Activated CD4-positive, alpha-beta T cell treated with anti-CD3 and anti-CD28 coated beads, Interleukin-2, Interleukin-6, amounts not matched to agents 100 ng/mL and 50 ng/mL, durations not matched to agents 16 hours and 8 hours (primary cell): ENCODE results near the gene IL1RAP.
"Not testable (repeated sequence)": the region's sequence is repeated elsewhere in the genome, so short reads cannot be mapped to it uniquely, and the experiment has no call there.

Experiments
- DNase-seq: peaks from one replicate; pipeline ENCODE4 v3.0.0-alpha.2; 2020

The IL1RAP gene

DNA sequence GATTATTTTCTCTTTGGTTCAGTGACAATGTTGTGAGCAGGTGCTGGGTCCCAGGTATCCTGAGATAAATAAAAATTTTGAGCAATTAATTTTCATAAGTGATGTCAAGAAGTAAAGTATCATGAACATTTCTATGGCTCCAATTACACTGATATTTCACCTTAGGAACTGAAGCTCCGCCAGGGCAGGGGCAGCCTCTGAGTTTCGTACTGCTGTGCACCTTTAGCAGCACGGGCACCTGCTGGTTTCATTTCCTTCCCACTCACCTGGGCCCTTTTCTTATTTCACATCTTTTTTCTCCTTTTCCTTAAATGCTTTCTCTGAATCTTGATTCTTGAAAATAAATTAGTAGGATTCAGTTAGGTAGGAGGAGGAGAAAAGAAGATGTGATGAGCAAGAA, 1.2 kb upstream of the IL1RAP start:
- DNase-seq: no peak

DNA sequence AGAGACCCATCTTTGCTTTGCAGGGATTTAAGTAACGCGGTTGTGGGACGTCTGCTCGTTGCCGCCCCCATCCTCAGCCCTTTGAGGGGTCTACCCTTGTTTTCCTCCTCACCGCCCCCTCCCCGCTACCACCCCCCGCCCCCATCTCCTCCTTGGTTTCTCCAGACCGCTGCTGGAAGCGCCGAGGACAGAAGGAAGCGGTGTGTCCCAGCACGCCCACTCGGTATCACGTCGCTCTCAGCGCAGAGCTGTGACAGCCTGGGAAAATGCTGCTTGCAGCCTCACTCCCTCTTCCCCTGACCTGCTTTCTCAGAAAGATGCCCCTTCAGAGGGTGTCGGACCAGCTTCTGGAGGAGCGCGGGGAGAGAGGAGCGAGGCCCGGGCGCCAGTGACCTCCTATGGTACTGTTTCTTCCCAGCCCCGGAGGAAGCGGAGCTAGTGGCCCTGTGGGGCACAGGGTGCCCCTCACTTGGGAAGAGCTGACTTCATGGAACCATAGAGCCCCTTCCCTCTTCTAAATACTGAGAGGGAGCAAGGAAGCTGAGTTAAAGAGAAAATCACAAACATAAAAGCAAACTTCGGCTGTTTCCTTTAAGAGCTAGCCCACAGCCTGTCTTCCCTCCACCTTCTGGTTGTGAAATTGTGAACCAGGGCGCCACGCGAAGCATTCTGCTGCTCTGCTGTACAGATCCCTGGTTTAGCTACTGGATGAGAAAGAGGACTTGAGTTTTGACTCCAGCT, 698 bp downstream of the IL1RAP start:
- DNase-seq: peak; percentile 53

DNA sequence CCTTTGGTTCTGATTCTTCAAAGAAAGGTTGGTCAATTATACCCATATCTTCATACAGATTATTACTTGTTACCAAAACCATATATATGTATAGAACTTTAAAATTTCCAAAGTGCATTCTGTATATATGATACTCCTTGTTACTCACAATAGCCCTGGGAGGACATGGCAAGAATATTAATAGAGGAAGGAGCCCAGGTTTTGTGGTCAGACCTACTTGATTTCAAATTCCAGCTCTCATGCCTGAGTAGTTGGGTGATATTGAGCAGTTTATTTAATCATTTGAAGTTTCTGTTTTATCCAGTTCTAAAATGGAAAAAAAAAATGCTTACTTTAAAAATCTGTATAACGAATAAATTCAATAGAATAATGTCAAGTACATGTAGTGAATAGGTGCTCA, 2.5 kb downstream of the IL1RAP start:
- DNase-seq: no peak

DNA sequence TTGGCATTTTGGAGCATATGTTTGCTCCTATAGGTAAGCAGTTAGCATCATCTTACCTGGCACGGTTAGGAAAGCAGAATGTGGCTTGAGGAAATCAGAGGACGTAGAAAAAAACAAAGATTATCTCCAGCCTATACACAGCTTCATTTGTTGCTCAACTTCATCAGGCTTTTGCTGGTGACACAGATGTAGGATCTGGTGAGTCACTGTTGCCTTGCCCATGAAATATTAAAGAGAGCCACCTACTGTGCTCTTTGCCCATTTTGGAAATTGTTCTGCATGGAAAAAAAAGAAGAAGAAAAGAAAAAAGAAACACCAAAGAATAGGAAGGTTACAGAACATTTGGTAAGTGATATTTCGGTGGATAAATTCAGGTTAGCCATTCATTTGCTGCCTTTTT, 3.8 kb downstream of the IL1RAP start:
- no peak for DNase-seq

DNA sequence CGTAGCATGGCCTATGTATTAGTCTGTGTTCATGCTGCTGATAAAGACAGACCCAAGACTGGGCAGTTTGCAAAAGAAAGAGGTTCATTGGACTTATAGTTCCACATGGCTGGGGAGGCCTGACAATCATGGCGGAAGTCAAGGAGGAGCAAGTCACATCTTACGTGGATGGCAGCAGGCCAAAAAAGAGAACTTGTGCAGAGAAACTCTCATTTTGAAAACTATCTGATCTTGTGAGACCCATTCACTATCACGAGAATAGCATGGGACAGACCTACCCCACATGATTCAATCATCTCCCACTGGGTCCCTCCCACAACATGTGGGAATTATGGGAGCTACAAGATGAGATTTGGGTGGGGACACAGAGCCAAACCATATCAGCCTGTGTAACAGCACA, 4.6 kb downstream of the IL1RAP start:
- not testable (repeated sequence) for DNase-seq

DNA sequence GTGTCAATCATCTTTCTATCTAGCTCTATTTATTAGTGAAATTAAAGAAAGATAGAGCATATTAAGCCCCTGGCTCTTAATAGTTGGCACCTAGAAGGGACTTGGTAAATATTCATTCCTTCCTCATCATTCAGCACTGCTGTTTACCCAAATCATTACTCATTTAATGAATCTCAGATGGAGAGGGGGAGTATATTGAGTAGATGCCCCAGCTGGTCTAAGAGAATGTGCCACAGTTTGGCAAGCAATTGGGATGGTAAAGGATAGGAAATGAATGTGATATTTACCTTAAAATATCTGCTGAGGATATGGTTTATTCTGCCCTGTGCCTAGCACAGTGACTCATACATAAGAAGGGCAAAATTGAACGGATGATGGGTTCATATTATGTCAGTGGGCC, 6.0 kb downstream of the IL1RAP start:
- no peak for DNase-seq

DNA sequence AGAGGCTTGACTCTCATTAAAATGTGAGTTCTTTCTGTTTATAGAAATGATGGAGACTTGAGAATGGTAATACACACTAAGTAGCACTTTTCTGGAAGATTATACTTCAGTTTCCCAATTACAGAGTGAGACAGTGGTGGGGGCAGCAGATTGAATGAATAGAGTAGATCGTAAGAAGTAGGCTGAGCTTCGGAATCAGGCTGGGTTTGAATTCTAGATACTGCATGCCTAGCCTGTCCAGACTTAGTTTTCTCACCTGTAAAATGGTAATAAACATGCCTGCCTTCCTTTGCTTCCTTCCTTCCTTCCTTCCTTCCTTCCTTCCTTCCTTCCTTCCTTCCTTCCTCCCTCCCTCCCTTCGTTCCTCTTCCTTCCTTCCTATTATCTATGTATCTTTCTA, 8.1 kb downstream of the IL1RAP start:
- DNase-seq: no peak

DNA sequence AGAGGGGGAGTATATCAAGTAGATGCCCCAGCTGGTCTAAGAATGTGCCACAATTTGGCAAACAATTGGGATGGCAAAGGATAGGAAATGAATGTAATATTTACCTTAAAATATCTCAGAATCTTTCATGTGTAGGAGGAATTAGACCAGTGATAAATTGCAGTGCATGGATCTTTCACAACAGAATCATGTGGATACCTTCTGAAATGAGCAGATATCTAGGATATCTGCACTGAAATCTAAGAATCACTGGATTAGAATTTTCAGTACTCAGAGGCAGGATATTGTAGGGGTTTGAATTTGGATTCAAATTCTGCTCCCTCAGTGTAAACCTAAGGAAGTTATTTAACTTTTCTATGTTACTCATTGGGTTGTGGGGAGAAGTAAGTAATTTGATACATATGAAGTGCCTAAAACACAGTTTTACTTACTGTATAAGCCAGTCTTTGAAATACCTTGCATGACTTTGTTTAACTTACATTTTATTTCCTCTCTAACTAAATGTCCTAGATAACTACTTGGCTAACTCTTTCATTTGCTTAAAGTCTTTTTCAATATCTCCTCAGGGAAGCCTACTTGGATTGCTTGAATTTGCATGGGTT, 8.8 kb downstream of the IL1RAP start:
- no peak for DNase-seq

DNA sequence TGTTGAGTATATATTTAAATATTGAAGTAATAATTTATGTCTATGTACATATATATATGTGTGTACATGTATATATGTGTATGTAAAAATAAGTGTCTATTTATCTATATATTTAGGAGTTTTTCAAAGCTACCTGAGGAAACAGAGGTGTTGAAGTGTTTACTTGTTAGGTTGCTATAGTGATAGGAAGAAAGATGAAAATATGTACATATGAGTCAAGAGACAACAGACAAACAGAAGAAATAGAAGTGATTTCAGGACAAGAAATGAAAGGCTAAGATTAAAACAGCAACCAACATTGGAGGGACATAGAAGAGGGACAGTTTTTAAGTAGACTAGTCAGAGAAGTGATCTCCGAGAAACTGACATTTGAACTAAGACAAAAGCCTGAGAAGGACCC, 11.1 kb downstream of the IL1RAP start:
- no peak for DNase-seq

DNA sequence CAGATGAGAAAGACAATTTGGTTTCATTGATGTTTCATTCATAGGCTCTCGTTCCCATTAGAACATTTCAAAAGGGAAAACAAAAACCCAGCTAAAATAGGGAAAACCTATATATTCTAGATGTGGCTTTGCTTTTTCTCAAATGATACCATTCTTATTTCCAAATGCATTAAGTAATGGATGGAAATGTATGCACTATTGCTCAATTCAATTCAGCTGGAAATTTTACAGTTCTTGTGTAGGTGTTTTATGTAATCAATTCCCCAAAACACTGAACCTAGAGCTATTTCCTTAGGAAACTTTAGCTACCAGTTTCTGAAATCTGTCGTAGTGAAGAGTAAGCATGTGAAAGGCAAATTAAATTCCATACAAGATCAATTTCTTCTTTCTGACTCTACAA, 11.7 kb downstream of the IL1RAP start:
- DNase-seq: no peak

DNA sequence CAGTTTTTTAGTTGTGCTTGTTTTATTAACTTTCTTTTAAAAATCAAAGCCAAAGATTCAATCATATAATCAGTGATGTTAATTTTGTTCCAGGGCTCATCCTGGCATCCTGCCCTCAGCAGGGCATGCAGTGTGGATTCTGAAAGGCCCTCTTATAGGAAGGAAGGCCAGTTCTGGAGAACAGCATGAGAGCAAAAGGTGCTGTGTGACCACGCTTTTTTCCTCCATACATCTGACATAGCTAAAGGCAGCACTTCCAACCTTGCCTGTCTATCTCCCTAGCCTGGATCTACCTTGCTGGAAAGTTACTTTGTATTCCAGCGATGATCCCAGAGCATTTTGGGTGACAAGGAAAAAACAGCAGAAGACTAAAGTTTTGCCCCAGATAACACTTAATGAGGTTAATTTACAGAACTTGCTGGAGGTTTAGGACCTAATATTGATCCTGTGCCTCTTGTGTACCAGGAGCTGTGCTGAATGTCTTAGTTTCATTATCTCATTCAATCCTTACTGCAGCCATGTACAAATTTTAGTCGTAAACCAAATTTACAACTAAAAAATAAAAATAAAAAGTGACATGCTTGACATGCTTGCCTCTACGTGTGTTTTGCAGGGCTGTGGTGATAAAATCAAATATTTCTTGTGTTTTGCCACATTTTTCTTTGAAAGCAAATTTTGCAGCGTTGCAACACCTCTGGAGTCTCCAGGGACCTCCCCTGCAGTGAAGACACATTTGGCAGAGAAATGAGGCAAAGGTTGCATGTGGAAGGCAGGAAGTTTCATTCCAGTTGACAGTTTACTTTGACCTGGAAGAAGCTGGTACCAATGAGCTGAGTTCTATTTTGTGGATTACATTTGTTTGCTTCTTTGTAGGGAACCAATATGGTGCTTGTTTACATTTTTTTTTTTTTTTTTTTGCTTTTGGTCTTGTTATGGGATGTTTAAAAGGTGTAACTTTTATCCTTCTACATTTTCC, 13.2 kb downstream of the IL1RAP start:
- no peak for DNase-seq

DNA sequence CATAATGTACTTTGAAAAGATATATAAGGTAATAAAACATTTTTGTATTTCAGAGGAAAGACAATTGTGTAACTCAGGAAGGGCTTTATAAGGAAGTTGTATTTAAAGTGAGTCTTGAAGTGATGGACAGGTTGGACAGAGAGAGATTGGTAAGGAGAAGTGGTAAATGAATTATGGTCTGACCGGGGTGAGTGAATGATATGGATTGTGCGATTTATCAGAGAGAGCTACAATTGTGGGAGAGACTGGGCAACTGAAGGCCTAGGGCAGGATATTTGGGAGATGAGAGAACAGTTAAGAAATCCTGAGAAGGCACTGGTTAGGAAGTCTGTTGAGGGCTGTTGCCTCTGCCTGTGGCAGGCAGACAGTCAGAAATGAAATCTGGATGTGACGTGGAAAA, 14.8 kb downstream of the IL1RAP start:
- no peak for DNase-seq

DNA sequence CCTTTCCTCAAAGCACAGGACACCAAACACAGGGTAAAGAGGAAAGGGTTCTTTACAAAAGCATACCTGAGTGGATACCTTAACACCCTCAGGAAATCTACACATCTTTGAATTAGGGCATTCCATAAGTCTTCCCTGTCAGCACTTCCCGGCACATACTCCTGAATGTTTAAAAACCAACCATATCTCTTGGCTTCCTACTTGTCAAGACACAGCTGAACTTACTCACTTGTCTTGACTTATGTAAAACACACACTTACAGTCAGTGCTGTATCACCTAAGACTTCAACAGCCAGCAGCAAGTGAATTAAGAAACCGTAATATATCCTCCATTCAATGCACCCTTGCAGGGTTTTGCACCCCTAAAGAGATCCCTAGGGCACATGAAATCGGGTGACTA, 17.5 kb downstream of the IL1RAP start:
- DNase-seq: no peak

DNA sequence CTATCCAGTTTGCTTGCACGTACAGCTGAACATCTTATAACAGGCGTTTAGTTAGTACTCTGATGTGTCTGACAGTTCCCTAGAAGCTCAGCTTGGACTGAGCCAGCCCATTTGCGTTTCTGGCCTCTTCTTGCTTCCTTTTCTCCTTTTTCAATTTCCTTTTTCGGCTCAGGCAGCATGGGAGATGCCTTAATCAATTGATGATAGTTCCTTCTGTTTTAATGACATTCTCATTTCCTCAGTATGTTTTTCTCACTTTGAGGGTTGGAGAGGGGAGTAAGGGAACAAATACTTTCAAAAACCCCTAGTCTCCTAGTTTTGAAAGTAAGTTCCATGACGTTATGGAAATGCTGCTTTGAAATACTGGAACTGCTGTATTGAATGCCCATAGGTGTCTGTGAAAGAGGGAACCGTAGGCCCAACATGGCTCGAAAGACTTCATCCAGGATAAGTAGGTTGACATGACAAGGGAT, 18.9 kb downstream of the IL1RAP start:
- no peak for DNase-seq

DNA sequence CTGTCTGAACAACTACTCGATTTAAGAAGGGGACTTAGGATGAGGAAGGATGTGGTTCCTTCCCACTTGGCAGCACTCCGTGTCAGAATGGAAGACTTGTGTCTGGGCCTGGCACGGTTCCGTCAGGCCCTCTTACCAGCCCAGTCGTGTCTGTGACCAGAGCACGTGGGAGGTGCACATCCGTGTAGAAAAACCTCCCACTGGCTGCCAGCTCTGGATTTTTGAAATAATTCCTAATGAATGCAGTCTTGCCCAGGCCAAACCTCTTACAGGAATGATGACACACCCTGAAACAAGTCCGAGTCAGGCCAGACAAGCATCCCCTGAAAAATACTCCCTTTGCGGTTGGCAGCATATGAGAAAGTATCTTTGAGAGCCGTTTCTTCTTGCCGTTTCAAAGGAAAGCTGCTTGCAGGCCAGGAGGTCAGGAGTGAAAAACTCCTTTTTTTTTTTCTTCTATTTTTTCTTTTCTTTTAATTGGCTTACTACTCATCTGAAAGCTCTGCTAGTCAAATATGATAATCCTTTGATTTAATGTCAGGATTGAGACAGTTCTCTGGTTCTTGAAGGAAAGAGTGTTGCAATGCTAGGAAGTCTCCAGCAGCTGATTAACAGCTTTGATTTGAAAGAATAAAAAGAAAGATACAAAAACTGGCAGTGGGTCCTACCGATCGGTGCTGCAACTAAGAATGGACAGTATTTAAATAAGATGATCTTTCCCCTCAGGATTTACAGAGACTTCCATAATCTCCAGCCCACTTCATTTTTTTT, 19.8 kb downstream of the IL1RAP start:
- DNase-seq: no peak

DNA sequence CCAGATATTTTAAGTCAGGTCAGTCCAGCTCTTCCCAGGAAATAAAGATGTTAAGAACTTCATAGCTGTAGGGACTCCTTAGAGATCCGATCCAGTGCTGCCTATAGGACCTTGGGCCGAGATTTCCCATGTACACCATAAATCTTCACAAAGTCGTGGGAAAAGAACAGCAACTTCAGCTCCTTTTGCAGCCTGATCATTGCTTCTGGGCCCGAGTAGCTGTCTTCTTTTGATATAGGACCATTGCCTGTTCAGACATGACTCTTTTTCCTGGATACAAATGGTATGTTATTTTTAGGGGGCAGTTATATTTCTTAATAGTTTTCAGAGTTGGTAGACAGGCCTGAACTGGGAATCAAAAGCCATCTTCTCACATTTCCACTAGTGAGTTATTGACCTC, 20.5 kb downstream of the IL1RAP start:
- no peak for DNase-seq

DNA sequence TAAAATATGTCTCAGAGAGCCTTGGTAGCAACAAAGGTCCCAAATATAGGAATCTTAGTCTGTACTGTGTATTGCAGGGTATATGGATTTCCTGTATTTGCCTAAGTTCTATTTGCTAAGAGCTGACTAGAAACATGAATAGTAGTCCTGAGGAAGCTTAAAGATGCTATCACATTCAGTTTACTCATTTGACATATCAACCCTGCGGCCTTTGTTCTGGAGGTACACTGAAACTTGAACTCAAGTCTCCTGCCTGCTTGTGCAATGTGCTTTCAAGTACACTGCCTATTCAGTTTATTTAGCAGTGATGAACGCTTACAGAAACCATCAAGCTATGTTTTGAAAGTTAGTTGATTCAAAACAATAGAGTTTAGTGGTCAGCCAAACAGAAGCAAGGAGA, 21.1 kb downstream of the IL1RAP start:
- DNase-seq: peak; percentile 76

DNA sequence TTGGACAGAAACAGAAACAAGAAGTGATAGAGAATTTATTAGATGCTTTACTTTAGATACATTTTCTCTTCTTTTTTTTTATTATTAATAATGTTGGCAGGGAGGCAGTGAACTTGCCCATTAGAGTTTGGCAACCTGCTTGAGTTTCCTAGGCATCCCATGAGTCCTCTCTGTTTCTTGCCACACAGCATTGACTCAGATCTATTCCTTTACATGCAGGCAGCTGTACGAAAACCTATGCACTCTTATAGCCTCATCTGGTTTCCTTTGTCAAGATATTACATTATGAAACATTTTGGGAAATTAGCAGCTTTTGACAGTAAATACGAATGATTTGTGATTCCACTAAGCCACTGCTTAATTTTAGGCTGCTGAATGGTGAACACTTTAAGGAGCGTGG, 23.3 kb downstream of the IL1RAP start:
- no peak for DNase-seq

DNA sequence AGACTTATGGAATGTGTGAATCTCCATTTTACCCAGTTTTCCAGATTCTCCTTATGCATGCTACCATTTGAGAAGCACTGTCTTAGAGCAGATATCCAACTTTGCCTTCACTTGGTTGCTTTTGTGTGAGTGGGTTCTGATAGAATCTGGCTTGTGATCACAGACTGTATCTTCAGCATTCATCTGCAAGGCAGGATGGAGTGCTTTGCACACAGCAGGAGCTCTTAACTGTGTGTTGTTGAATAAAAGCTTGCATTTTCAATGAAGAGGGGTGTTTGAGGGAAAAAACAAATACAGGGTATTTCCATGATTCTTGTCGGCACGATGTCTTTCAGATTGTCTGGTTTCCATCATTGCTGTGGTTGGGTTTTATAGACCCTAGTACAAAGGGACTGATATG, 24.4 kb downstream of the IL1RAP start:
- DNase-seq: no peak

DNA sequence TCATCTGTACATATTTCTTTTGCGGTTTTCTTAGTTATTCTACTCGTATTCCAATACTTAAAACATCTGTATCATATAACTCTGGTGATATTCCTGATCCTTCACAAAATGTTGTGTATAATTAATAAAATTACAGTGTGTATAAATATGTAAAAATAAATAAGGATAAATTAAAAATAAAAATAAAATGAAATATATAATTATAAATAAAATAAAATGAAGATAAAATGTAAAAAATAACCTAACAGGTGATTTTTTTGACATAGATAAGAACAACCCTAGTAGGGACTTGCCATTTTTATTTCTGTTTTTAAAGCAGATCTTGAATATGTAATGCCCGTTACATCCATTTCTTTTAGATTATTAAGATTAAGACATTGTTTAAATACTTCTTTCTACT, 25.6 kb downstream of the IL1RAP start:
- DNase-seq: no peak

DNA sequence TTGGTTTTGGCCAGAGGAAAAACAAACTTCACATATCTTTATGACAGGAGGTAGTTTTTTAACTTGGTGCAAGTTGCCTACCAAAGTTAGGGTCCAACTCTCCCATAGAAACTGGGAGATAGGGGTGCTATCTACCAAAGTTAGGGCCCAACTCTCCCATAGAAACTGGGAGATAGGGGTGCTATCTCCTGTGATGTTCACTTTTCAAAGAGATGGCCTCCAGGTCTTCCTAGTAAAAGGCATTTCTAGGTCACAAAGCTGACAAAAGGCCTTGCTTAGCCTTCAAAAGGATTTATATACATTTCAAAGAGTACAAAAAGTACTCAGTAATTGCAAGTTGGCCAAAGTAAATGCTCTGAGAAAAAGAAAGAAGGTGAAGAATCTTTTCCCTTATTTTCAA, 27.1 kb downstream of the IL1RAP start:
- DNase-seq: no peak

DNA sequence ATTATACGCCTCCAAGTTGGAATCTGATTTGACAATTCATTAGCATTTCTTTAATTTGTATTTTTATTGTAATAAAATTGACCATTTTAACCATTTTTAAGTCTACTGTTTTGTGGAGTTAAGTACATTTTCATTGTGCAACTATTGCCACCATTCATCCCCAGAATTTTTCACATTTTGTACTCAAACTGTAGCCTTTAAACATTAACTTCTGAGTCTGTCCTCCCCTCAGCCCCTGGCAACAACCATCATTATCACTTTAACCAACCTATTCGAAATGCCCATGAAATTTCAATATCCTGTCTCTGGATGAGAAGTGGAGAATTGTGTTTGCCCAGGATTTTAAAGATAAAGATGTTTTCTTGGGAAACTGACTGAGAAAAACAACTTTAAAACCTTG, 27.7 kb downstream of the IL1RAP start:
- DNase-seq: no peak

DNA sequence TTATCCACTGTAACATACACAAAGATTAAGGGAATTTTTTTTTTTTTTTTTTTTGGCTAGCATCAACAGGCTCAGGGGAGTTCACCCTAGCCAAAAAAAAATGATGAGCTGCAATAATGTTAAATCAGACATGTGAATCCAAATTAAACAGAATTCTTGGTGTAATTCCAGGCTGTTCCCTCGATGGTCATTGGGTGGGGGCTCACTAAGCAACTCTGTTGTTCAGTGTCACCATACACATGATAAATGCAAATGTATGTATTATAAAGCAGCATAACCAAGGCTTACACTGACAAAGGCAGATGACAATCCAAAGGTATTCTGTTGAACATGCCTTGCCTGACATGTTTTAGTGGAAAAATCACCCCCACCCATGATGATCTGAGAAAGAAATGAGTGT, 29.0 kb downstream of the IL1RAP start:
- no peak for DNase-seq
